Stimulated activated CD4-positive, alpha-beta T cell treated with anti-CD3 and anti-CD28 coated beads, Interleukin-4, amount 100 ng/mL, for 1 hour (primary cell): ENCODE data around the gene AMMECR1.
A peak's percentile ranks its signal among the peaks of the same experiment; 100 is the strongest.
"Not testable (repeated sequence)": the region's sequence is repeated elsewhere in the genome, so short reads cannot be mapped to it uniquely, and the experiment has no call there.

Source experiments
- DNase-seq: peaks from one replicate; pipeline ENCODE4 v3.0.0-alpha.2; 2020

Gene AMMECR1

DNA sequence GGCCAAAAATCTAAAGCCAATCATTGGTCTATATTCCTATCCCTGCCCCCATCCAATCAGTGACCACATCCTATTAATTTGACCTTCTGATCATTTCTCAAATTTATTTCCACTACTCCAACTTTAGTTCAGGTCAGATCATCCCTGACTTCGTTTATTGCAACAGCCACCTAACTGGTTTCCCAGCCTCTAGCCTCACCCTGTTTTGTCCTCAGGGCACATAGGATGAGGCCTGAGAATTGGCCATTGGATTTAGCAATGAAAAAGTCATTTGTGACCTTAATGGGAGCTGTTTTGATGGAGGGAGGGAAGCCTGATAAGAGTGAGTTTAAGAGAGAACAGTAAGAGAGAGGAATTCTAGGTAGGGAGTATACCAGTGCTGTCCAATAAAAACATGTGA, 155.0 kb downstream of the AMMECR1 start:
- DNase-seq: no peak

DNA sequence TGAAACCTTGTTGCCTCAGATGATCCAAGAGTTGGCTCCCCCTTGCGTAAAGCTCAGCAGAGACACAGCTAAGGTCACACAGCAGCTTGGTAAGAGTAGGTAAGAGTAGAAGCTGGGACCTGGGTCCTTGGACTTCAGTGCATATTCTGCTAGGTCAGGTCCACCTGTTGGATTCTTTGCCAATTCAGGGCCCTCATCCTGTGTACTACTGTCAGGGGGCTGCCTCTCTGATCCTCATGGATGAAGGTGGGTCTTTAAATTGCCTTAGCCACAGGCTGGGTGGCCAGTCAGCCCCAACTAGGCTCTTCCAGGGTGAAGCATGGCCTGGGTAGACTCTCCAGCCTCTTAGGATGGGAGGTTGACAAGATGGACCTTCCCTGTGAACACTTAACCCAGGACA, 155.8 kb downstream of the AMMECR1 start:
- no peak for DNase-seq

DNA sequence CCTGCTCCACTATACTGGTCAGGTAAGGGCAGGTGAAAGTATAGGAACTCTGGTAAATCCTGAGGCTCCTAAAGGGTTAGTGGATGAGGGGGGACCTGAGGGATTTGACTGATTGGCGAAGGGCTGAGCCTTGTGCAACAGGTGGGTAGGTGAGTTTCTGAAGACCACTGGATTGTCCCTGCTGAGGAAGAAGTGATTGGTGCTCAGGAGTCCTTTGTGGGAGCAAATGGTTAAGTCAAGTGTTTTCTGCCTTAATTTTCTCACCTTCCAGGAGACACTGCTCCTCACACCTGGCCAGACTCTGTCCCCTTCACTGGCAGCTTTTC, 156.6 kb downstream of the AMMECR1 start:
- DNase-seq: no peak

DNA sequence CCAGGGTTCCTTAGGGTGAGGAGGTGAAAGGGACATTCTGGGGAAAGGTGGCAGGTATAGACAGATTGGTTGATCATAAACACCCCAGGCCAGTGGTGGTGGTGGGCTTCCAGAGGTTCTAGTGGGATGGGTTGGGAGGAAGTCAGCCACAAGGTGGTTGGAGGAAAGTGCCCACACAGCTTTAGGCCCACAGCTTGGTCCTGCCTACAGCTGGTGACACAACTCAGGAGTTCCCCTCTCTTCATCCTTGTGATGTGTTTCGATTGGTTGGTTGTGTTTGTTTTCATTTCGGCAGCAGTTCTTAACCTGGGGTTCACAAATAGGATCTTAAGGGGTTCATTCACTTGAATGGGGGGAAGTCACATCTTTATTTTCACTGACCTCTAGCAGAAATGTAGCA, 158.0 kb downstream of the AMMECR1 start:
- DNase-seq: no peak

DNA sequence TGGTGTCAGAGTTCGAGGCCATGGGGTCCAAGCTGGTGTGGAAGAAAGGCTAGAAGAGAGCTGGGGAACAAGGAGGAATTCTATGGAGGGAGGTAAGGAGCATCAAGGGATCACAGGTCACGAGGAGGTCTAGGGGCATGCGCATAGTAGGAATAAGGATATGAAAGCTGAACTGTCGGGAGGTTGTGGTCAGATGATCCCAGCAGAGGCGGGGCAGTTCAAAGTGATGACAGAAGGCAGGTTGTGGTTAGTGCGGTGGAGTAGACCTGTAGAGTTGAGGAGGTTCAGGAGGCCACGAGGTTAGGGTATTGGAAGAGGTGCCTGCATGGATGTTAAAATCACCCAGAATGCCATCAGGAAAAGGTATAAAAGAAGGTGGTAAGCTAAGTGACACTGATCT, 158.7 kb downstream of the AMMECR1 start:
- DNase-seq: no peak

DNA sequence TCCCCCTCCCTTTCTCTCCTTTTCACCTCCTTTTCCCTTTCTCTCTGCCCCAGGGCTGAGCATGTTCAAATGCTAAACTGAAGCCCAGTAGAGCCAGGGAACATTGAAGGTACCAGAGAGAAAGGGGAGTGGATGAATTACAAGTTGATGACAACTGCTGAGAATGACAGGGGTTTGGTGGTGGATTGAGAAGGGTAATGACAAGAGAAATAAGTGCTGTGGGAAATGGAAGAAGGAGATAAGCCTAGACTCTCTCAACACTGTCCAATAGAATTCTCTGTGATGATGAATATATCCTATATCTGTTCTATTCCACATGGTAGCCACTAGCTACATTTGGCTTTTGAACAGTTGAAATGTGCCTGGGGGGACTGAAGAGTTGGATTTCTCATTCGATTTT, 160.4 kb downstream of the AMMECR1 start:
- no peak for DNase-seq

DNA sequence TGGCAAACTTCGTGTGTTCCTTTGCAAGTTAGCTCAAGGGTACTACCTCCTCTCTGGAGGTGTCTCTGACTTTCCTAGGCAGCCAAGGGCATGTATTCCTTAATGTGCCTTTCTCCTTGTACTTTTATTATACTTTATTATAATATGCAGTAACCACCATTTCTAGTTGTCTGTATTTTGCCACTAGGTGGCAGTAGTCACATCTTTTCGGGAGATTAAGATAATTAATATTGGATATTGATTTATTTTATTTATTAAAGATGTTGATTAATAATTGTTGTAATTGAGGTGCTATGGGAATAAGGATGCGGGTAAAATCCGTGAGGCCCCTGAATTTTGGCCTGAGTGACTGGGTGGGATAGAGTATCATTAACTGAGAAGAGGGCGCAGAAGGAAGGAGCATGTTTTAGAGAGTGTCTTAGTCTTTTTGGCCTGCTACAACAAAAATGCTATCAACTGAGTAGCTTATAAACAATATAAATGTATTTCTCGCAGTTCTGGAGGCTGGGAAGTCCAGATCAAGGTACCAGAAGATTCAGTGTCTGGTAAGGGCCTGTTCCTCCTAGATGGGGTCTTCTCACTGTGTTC, 161.6 kb downstream of the AMMECR1 start:
- DNase-seq: no peak

DNA sequence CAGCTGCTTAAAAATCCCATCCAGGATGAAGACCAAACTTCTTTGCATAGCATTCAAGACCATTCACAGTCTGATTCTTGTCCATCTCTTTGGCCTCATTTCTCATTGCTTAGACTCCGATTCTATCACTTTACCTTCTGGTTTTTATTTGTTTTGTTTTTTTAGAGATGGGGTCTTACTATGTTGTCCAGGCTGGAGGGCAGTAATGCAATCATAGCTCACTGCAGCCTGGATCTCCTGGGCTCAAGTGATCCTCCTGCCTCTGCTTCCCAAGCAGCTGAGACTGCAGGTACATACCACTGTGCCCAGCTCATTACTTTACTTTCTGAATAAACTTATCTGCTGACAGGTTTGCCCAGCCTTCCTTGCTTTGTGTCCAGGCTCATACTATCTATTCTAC, 162.1 kb downstream of the AMMECR1 start:
- no peak for DNase-seq

DNA sequence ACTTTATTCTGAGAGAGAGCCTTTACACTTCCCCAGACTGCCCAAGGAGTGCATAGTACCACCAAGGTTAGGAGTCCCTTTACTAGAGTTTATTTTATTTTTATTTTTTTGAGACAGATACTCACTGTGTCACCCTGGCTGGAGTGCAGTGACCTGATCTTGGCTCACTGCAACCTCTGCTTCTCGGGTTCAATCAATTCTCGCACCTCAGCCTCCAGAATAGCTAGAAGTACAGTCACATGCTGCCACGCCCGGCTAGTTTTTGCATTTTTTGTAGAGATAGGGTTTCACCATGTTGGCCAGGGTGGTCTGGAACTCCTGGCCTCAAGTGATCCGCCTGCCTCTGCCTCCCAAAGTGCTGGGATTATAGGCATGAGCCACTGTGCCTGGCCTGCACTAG, 163.6 kb downstream of the AMMECR1 start:
- not testable (repeated sequence) for DNase-seq

DNA sequence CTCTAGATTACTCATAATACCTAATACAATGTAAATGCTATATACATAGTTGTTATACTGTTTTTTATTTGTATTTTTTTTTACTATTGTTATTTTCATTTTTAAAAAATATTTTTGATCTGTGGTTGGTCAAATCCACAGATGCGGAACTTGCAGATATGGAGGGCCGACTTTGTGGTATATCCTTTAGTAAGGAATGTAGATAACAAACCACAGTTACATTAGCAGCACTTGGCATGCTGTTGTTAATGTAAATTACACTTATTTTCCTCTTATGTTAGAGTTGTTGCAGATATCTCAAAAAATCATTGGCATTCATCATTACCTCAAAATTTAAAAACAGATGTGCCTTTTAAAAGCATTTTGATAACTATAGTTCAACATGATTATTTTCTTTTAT, 164.0 kb downstream of the AMMECR1 start:
- DNase-seq: no peak

DNA sequence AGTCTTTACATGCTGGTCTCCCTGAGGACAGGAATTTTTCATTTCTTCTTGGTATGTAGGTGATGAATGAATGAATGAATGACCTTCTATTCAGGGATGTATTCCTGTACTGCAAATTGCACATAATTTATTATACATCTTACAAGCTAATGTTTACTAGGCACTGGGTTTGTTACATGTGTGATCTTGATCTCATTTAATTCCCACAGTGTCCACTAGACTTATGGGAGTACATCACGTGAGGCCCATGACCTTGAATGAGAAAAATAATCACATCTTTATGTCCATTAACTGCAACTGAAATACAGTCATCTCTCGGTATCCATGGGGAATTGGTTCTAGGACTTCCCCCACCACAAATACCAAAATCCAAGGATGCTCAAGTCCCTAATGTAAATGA, 164.6 kb downstream of the AMMECR1 start:
- DNase-seq: no peak

DNA sequence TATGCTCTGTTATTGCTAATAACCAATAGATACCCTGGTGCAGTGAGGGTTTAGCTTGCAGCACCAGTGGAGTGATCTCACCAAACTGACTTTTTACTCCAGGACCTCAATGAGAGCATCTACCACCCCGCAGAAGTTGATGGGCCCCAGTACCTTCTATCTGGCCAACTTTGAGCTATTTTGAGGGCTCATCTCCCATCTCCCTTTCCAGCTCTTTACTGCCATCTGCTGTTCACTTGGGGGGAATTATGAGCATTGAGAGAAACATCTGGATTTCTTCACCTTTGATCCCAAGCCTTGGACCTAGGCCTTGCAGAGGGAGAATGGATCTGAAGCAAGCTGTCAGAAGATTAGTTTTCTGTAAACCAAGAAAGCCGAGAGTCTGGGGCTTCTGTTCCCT, 171.4 kb downstream of the AMMECR1 start:
- DNase-seq: no peak

DNA sequence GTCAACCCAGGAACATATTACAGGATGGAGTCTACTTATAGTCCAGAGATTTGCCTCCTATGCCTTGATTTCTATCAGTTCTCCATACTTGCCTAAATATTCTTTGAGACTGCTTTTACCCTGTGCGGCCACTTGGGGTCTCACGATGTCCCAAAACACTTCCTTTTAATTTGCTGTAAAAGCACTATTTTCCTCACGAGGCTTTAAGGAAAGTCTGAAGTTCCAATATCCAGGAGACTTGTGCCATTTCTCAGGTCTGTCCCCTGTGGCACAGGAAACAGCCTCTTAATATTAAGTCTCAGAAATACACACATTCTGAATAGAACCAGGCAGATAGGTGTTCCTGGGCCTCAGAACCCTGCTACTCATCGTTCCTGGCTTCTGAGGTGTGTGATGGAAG, 172.0 kb downstream of the AMMECR1 start:
- peak; percentile 5 for DNase-seq

DNA sequence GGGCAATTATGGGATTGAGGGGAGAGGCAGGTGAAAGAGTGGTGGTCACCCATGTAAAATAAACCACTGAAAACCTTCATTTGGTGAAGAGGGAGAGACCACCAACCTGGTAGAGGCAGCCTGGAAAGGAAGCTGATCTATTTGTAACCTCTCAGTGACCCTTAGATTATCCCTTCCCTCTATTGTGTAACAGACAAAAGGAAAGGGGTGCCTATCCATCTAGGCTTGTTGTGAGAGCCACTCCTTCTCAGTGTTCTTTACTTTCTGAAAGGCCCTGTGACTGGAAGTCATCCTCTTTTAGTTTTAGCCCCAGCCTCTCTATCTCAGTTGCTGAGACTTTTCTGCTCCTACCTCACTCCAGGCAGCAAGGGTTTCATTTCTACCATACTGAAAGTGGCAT, 172.6 kb downstream of the AMMECR1 start:
- DNase-seq: no peak
